DND-41 (cell line): ENCODE measurements around the gene EIF2B1.
"Not testable (repeated sequence)": the region's sequence is repeated elsewhere in the genome, so short reads cannot be mapped to it uniquely, and the experiment has no call there.

ENCODE experiments used
- ATAC-seq: fragments of 200-7000 bp; cut with Tn5 transposase; 3 replicates; pipeline ENCODE4 v1.9.1; 2021; ENCODE audit warnings: low read depth; ENCODE audit not compliant: insufficient read depth
- DNase-seq: peaks from one replicate; pipeline ENCODE4 v3.0.0-alpha.2; 2020
- H2AFZ ChIP-seq: 2 replicates; pipeline ENCODE4 v1.6.0; 2012; ENCODE audit warnings: low read depth, low read length
- H3K27ac ChIP-seq: 2 replicates; pipeline ENCODE4 v1.5.1; 2012; ENCODE audit warnings: low read length, inconsistent platforms
- H3K27me3 ChIP-seq: fragments of 200-600 bp; sonication (generic); 2 replicates; pipeline ENCODE4 v1.6.0; 2012; ENCODE audit warnings: low read length, mild to moderate bottlenecking, inconsistent platforms; ENCODE audit not compliant: insufficient read depth, poor library complexity
- H3K36me3 ChIP-seq: 2 replicates; pipeline ENCODE4 v1.5.1; 2012; ENCODE audit warnings: low read length, inconsistent platforms; ENCODE audit not compliant: insufficient read depth
- H3K4me1 ChIP-seq: 2 replicates; pipeline ENCODE4 v1.5.1; 2012; ENCODE audit warnings: mild to moderate bottlenecking, low read length; ENCODE audit not compliant: insufficient read depth
- H3K4me2 ChIP-seq: 2 replicates; pipeline ENCODE4 v1.6.0; 2012; ENCODE audit warnings: mild to moderate bottlenecking, moderate library complexity, low read length, inconsistent platforms; ENCODE audit not compliant: insufficient read depth
- H3K4me3 ChIP-seq, 2 experiments: fragments of 200-600 bp in 1 of 2; shearing (Covaris generic) in 1 of 2; 2 replicates each; pipeline ENCODE4 v1.5.1; 2012 to 2016; ENCODE audit warnings: inconsistent platforms in 2 of 2, low read length in 2 of 2, mild to moderate bottlenecking in 2 of 2, low read depth in 1 of 2, moderate library complexity in 1 of 2
- H3K79me2 ChIP-seq: 2 replicates; pipeline ENCODE4 v1.6.0; 2012; ENCODE audit warnings: low read length, inconsistent platforms; ENCODE audit not compliant: insufficient read depth
- H3K9ac ChIP-seq: 2 replicates; pipeline ENCODE4 v1.6.0; 2012; ENCODE audit warnings: low read depth, mild to moderate bottlenecking, inconsistent platforms, low read length, moderate library complexity
- H3K9me3 ChIP-seq: 2 replicates; pipeline ENCODE4 v1.5.1; 2012; ENCODE audit warnings: low read length, moderate library complexity, mild to moderate bottlenecking, inconsistent platforms; ENCODE audit not compliant: insufficient read depth, severe bottlenecking
- H4K20me1 ChIP-seq: 2 replicates; pipeline ENCODE4 v1.6.0; 2012; ENCODE audit warnings: low read length; ENCODE audit not compliant: insufficient read depth
- EZH2 ChIP-seq: IDR thresholded peaks from 3 replicates; pipeline ENCODE4 v1.6.1; 2012; ENCODE audit warnings: borderline replicate concordance, low read depth, mild to moderate bottlenecking, moderate library complexity, low read length, inconsistent platforms; ENCODE audit not compliant: severe bottlenecking
- TF ChIP-seq, protein P1 (sequence below): IDR thresholded peaks from 2 replicates; pipeline ENCODE4 v1.5.1; 2012; ENCODE audit warnings: borderline replicate concordance, low read length, moderate library complexity, mild to moderate bottlenecking; ENCODE audit not compliant: poor library complexity, severe bottlenecking; ENCODE audit errors: extremely low read depth

The EIF2B1 gene

DNA sequence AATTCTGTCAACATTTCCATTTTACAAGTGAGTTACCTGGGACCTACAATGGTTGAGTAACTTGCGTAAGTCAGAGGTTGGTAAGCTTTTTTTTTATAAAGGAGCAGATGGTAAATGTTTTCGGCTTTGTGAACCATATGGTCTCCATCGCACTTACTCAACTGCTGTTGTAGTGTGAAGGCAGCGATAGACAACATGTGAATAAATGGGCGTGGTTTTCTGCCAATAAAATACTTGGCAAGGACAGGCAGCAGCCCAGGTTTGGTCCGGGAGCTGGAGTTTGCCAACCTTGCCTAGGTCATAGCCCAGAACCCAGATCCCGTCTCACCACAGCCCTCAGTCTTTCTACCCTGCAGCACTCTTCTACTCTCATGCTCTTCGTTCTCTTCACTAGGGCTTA is 25.3 kb downstream of the EIF2B1 start:
- Histone ChIP-seq H3K4me2 (no peak overlapping the region), H3K79me2 (peaks cover 72% of the 10 kb centered on the region), H3K4me1 (peaks cover 28% of the 10 kb centered on the region), H3K4me3 (no peak overlapping the region), H3K9ac (no peak overlapping the region), H4K20me1 (peaks cover 21% of the 10 kb centered on the region; the same call in 1 of the 2 replicates), H2AFZ (no peak overlapping the region), H3K27me3 (no peaks in the 10 kb centered on the region), H3K36me3 (peaks cover 92% of the 10 kb centered on the region), H3K27ac (no peak overlapping the region), H3K9me3 (no peaks in the 10 kb centered on the region)
- DNase-seq (no peak), ATAC-seq (no peak)
- TF ChIP-seq, protein P1, sequence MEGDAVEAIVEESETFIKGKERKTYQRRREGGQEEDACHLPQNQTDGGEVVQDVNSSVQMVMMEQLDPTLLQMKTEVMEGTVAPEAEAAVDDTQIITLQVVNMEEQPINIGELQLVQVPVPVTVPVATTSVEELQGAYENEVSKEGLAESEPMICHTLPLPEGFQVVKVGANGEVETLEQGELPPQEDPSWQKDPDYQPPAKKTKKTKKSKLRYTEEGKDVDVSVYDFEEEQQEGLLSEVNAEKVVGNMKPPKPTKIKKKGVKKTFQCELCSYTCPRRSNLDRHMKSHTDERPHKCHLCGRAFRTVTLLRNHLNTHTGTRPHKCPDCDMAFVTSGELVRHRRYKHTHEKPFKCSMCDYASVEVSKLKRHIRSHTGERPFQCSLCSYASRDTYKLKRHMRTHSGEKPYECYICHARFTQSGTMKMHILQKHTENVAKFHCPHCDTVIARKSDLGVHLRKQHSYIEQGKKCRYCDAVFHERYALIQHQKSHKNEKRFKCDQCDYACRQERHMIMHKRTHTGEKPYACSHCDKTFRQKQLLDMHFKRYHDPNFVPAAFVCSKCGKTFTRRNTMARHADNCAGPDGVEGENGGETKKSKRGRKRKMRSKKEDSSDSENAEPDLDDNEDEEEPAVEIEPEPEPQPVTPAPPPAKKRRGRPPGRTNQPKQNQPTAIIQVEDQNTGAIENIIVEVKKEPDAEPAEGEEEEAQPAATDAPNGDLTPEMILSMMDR, result no peak
- no peak for TF ChIP-seq EZH2

DNA sequence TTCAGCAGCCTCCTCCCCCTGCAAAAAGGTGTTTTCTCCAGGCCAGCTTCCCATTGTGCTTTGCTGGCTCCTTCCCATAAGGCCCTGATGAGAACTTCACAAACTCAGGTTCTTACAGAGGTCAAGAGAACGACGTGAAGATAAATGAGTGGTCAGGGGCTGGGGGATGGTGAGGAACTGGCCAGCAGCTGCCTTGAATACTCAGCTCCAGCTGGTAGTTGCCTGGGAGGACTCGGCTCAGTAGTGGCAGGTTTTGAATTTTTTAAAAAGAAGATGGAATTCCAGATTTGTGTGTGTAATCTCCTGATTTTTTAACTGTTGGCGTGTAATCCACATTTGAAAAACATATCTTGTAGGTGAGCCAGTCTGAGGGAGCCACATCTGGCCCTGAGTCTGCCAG is 25.7 kb downstream of the EIF2B1 start:
- no peak overlapping the region for H2AFZ ChIP-seq
- no peak for ATAC-seq
- no peak for DNase-seq
- no peak overlapping the region for H3K9ac ChIP-seq
- H3K9me3 ChIP-seq, result no peaks in the 10 kb centered on the region
- H3K4me3 ChIP-seq, result no peak overlapping the region
- TF ChIP-seq EZH2, result no peak
- TF ChIP-seq, protein P1, result no peak
- peaks cover 76% of the 10 kb centered on the region for H3K79me2 ChIP-seq
- H3K27me3 ChIP-seq, result no peaks in the 10 kb centered on the region
- no peak overlapping the region for H3K4me2 ChIP-seq
- no peak overlapping the region for H3K27ac ChIP-seq
- H4K20me1 ChIP-seq, result peaks cover 21% of the 10 kb centered on the region; the same call in 1 of the 2 replicates
- peaks cover 32% of the 10 kb centered on the region for H3K4me1 ChIP-seq
- peaks cover 88% of the 10 kb centered on the region for H3K36me3 ChIP-seq

DNA sequence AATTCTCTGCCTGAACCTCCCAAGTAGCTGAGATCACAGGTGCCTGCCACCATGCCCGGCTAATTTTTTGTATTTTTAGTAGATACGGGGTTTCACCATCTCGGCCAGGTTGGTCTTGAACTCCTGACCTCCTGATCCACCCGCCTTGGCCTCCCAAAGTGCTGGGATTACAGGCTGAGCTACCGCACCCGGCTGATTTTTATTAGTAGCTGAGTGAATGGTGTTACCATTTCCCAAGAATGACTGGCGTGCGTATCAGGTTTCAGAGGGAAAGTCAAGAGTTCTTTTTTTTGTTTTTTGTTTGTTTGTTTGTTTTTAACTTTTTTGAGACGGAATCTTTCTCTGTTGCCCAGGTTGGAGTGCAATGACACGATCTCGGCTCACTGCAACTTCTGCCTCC is 30.0 kb downstream of the EIF2B1 start:
- peaks cover 17% of the 10 kb centered on the region; the same call in 1 of the 2 replicates for H4K20me1 ChIP-seq
- H2AFZ ChIP-seq, H3K27me3 ChIP-seq, DNase-seq, H3K9me3 ChIP-seq, H3K27ac ChIP-seq, ATAC-seq: not testable (repeated sequence)
- H3K4me1 ChIP-seq, result peaks cover 48% of the 10 kb centered on the region
- peaks cover 66% of the 10 kb centered on the region for H3K36me3 ChIP-seq
- H3K9ac ChIP-seq, result peak overlapping the region; percentile 99; the same call in 1 of the 2 replicates
- H3K79me2 ChIP-seq, result peaks cover 87% of the 10 kb centered on the region
- H3K4me2 ChIP-seq, result peak overlapping the region; percentile 67
- peak overlapping the region in 1 of 2 experiments; percentile 90; a peak in 2 of 4 replicates for H3K4me3 ChIP-seq

DNA sequence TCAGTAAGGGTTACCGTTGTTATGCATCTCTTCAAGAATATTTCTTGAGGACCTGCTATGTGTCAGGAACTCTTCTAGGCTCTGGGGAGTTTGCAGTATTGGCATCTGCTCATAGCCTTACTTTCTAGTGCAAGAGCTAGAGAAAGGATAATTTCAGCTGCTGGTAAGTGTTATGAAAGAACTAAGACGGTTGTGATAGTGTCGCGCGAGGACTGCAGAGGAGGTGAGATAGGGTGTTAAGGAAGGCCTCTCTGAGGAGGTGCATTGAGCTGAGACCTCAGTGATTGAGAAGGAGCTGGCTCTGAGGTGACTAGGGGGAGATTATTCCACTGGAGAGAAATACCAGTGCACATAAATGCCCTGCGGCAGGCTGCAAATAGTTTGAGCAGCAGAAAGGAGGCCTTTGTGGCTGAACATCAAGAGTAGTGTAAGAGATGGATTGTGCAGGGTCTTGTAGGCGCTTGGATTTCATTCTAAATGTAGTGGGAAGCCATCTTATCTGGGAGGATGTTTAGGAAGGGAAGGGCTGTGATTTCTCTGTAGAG is 30.8 kb downstream of the EIF2B1 start:
- peak overlapping the region; percentile 90 to 99 for H3K4me3 ChIP-seq
- H3K27ac ChIP-seq, result peak overlapping the region; percentile 88
- no peak for TF ChIP-seq EZH2
- TF ChIP-seq, protein P1, result no peak
- no peaks in the 10 kb centered on the region for H3K9me3 ChIP-seq
- H4K20me1 ChIP-seq, result peaks cover 17% of the 10 kb centered on the region; the same call in 1 of the 2 replicates
- DNase-seq (peak; percentile 24), ATAC-seq (0 out of 3 replicates have a peak, but pooled peaks have one; percentile 10)
- H3K36me3 ChIP-seq, result peaks cover 65% of the 10 kb centered on the region
- peak overlapping the region; percentile 99 for H3K9ac ChIP-seq
- H3K4me2 ChIP-seq, result peak overlapping the region; percentile 67
- peaks cover 84% of the 10 kb centered on the region for H3K79me2 ChIP-seq
- H3K4me1 ChIP-seq, result peaks cover 48% of the 10 kb centered on the region
- peak overlapping the region; percentile 98 for H2AFZ ChIP-seq
- H3K27me3 ChIP-seq, result no peaks in the 10 kb centered on the region
